Right hindlimb (tissue), 1 donor: Measurements from ENCODE around the gene RRH.
"Not testable (repeated sequence)": the region's sequence is repeated elsewhere in the genome, so short reads cannot be mapped to it uniquely, and the experiment has no call there.

ENCODE experiments used
- DNase-seq: peaks from one replicate; pipeline ENCODE4 v3.0.0-alpha.2; 2018

RRH gene

GRCh38 chr4:109847896-109848442, 20.2 kb downstream of the RRH start, which contains the start of gene LRIT3:
Gene LRIT3, plus strand, starts transcription at chr4:109848107. Its CDS starts 95 bp downstream, at chr4:109848202.
- no peak for DNase-seq

- no peak for DNase-seq
These were observed 20.7 kb downstream of the RRH start for GRCh38 chr4:109848501-109848900.

GRCh38 chr4:109850601-109851000, 22.8 kb downstream of the RRH start:
- DNase-seq, result no peak

- not testable (repeated sequence) for DNase-seq
These were observed 31.9 kb downstream of the RRH start for GRCh38 chr4:109859426-109860300.

GRCh38 chr4:109861271-109861670, 33.5 kb downstream of the RRH start:
- DNase-seq, result no peak

GRCh38 chr4:109861916-109862511, 34.2 kb downstream of the RRH start:
- DNase-seq, result no peak

GRCh38 chr4:109864134-109864533, 36.4 kb downstream of the RRH start:
- no peak for DNase-seq

- DNase-seq, result no peak
These were observed 42.3 kb downstream of the RRH start for GRCh38 chr4:109870061-109870460.

GRCh38 chr4:109872065-109872464, 44.3 kb downstream of the RRH start:
- no peak for DNase-seq

- no peak for DNase-seq
These were observed 45.3 kb downstream of the RRH start for GRCh38 chr4:109872950-109873656.

- DNase-seq, result no peak
These were observed 46.2 kb downstream of the RRH start for GRCh38 chr4:109873791-109874514.

GRCh38 chr4:109875106-109875505, 47.3 kb downstream of the RRH start:
- no peak for DNase-seq

GRCh38 chr4:109875553-109875952, 47.8 kb downstream of the RRH start:
- DNase-seq, result not testable (repeated sequence)

GRCh38 chr4:109876634-109877265, 49.0 kb downstream of the RRH start:
- no peak for DNase-seq

- no peak for DNase-seq
These were observed 49.6 kb downstream of the RRH start for GRCh38 chr4:109877400-109877799.

- no peak for DNase-seq
These were observed 50.6 kb downstream of the RRH start for GRCh38 chr4:109878355-109878754.

- DNase-seq, result no peak
These were observed 51.3 kb downstream of the RRH start for GRCh38 chr4:109879081-109879480.

GRCh38 chr4:109879636-109880314, 52.0 kb downstream of the RRH start:
- DNase-seq, result no peak

- DNase-seq, result no peak
These were observed 58.5 kb downstream of the RRH start for GRCh38 chr4:109886303-109886702.

GRCh38 chr4:109887071-109887470, 59.3 kb downstream of the RRH start:
- DNase-seq, result no peak

GRCh38 chr4:109890076-109890475, 62.3 kb downstream of the RRH start:
- DNase-seq, result no peak
